Liver (tissue), 9 donors: ENCODE results near the gene MPZL2. TPM values are rescaled to one million over a fixed set of nuclear protein-coding genes. Genes with fewer than 3 reads are reported as not detected.

Experiments
- DNase-seq: peaks from one replicate; pipeline ENCODE4 v3.0.0-alpha.2; 2017; ENCODE audit warnings: low spot score
- H3K27ac ChIP-seq, 2 donors: one replicate each; pipeline ENCODE4 v1.7.0; 2013; ENCODE audit warnings: inconsistent platforms in 2 of 2, low read length in 2 of 2, control low read depth in 1 of 2, low read depth in 1 of 2, mild to moderate bottlenecking in 1 of 2
- H3K27me3 ChIP-seq, 4 donors: one replicate each; pipeline versions ENCODE4 v1.6.1 to v1.7.0; 2013; ENCODE audit warnings: low read length in 3 of 4, inconsistent platforms in 1 of 4, mild to moderate bottlenecking in 1 of 4, moderate library complexity in 1 of 4; ENCODE audit not compliant: control insufficient read depth in 4 of 4, insufficient read depth in 4 of 4
- H3K36me3 ChIP-seq, 4 donors: one replicate each; pipeline versions ENCODE4 v1.6.1 to v1.7.0; 2013; ENCODE audit warnings: low read length in 3 of 4, mild to moderate bottlenecking in 3 of 4, low read depth in 1 of 4, moderate library complexity in 1 of 4; ENCODE audit not compliant: control insufficient read depth in 4 of 4, insufficient read depth in 3 of 4
- H3K4me1 ChIP-seq, 4 donors: one replicate each; pipeline versions ENCODE4 v1.6.1 to v1.7.0; 2013; ENCODE audit warnings: low read length in 3 of 4, mild to moderate bottlenecking in 3 of 4, moderate library complexity in 1 of 4; ENCODE audit not compliant: control insufficient read depth in 4 of 4, insufficient read depth in 4 of 4
- H3K4me3 ChIP-seq, 3 donors: one replicate each; pipeline versions ENCODE4 v1.6.1 to v1.7.0; 2013; ENCODE audit warnings: low read length in 3 of 3, control low read depth in 1 of 3, low read depth in 1 of 3, mild to moderate bottlenecking in 1 of 3
- H3K9ac ChIP-seq, 2 donors: one replicate each; pipeline ENCODE4 v1.7.0; 2013; ENCODE audit warnings: low read length in 2 of 2, mild to moderate bottlenecking in 2 of 2, moderate library complexity in 2 of 2, control low read depth in 1 of 2, low read depth in 1 of 2
- H3K9me3 ChIP-seq, 4 donors: one replicate each; pipeline versions ENCODE4 v1.6.1 to v1.7.0; 2013; ENCODE audit warnings: low read length in 3 of 4; ENCODE audit not compliant: control insufficient read depth in 4 of 4
- EGR1 ChIP-seq, 2 donors: IDR thresholded peaks; 2 replicates each; pipeline ENCODE4 v1.6.1; 2016 to 2018; ENCODE audit warnings: antibody characterized with exemption in 2 of 2, low read depth in 2 of 2
- FOXA1 ChIP-seq: IDR thresholded peaks from 2 replicates; pipeline ENCODE4 v1.6.1; 2016; ENCODE audit warnings: antibody characterized with exemption
- FOXA2 ChIP-seq: IDR thresholded peaks from 2 replicates; pipeline ENCODE4 v1.6.1; 2016; ENCODE audit warnings: antibody characterized with exemption
- GABPA ChIP-seq, 2 donors: IDR thresholded peaks in 1 of 2; conservative IDR thresholded peaks in 1 of 2; 2 replicates each; pipeline ENCODE4 v1.6.1; 2016; ENCODE audit warnings: antibody characterized with exemption in 2 of 2, mild to moderate bottlenecking in 1 of 2, moderate library complexity in 1 of 2
- HNF4A ChIP-seq, 2 donors: conservative IDR thresholded peaks; 2 replicates each; pipeline ENCODE4 v1.6.1; 2016; ENCODE audit warnings: antibody characterized with exemption in 2 of 2, mild to moderate bottlenecking in 2 of 2
- HNF4G ChIP-seq: IDR thresholded peaks from 2 replicates; pipeline ENCODE4 v1.6.1; 2016; ENCODE audit warnings: antibody characterized with exemption
- JUND ChIP-seq, 2 donors: IDR thresholded peaks; 2 replicates each; pipeline ENCODE4 v1.6.1; 2016; ENCODE audit warnings: antibody characterized with exemption in 2 of 2
- NR2F2 ChIP-seq: IDR thresholded peaks from 2 replicates; pipeline ENCODE4 v1.6.1; 2016; ENCODE audit warnings: antibody characterized with exemption
- RAD21 ChIP-seq, 2 donors: IDR thresholded peaks; 2 replicates each; pipeline ENCODE4 v1.6.1; 2016; ENCODE audit warnings: antibody characterized with exemption in 2 of 2, mild to moderate bottlenecking in 2 of 2
- RXRA ChIP-seq, 2 donors: IDR thresholded peaks; 2 replicates each; pipeline ENCODE4 v1.6.1; 2017 to 2018; ENCODE audit warnings: antibody characterized with exemption in 2 of 2, mild to moderate bottlenecking in 1 of 2
- SP1 ChIP-seq: IDR thresholded peaks from 2 replicates; pipeline ENCODE4 v1.6.1; 2018; ENCODE audit warnings: antibody characterized with exemption, mild to moderate bottlenecking
- TAF1 ChIP-seq: conservative IDR thresholded peaks from 2 replicates; pipeline ENCODE4 v1.6.1; 2016; ENCODE audit warnings: antibody characterized with exemption, mild to moderate bottlenecking
- YY1 ChIP-seq: IDR thresholded peaks from 2 replicates; pipeline ENCODE4 v1.6.1; 2016; ENCODE audit warnings: antibody characterized with exemption, mild to moderate bottlenecking
- WGBS: extraction: QIAGEN DNeasy Blood & Tissue Kit; methylation state at CpG from one replicate; pipeline ENCODE4 v1.1.7; 2013; 5-methylcytosine and 5-hydroxymethylcytosine counted together
- polyA plus RNA-seq, 2 donors: library from polyadenylated mRNA; stranded (reverse) in 1 of 2; unstranded in 1 of 2; fragments of 200-250 nt in 1 of 2; fragments of >200 nt in 1 of 2; fragmentation: Nextera tagmentation in 1 of 2; extraction: Ambion mirVana in 1 of 2; gene quantifications; one replicate each; pipeline versions ENCODE4 v1.2.1 to v1.2.3, GENCODE V29; 2013 to 2015
- total RNA-seq, 2 donors: library from RNA; depleted of rRNA; stranded (reverse); fragments of >200 nt; gene quantifications; one replicate each; pipeline ENCODE4 v1.2.3, GENCODE V29; 2014
- TF ChIP-seq, protein P1 (sequence below): IDR thresholded peaks from 2 replicates; pipeline ENCODE4 v1.6.1; 2016; ENCODE audit warnings: antibody characterized with exemption
- TF ChIP-seq, protein P2 (sequence below): IDR thresholded peaks from 2 replicates; pipeline ENCODE4 v1.6.1; 2016; ENCODE audit warnings: antibody characterized with exemption
- TF ChIP-seq, protein P3 (sequence below): IDR thresholded peaks from 2 replicates; pipeline ENCODE4 v1.6.1; 2016; ENCODE audit warnings: antibody characterized with exemption, mild to moderate bottlenecking
- TF ChIP-seq, protein P4 (sequence below): IDR thresholded peaks from 2 replicates; pipeline ENCODE4 v1.6.1; 2016; ENCODE audit warnings: antibody characterized with exemption
- TF ChIP-seq, protein P5 (sequence below): fragments of 150-350 bp; IDR thresholded peaks from 2 replicates; pipeline ENCODE4 v1.5.1; 2017; ENCODE audit warnings: improper control_type of control experiment, low read depth, low read length; ENCODE audit not compliant: missing input control
- donor health status: healthy.
- donor health status: healthy.
- donor health status: healthy.
- donor health status: healthy.
- donor health status: healthy.

Gene MPZL2
- total and polyA plus RNA-seq, 4 donors: 8.4 to 17.2 (median 11.9) TPM

DNA sequence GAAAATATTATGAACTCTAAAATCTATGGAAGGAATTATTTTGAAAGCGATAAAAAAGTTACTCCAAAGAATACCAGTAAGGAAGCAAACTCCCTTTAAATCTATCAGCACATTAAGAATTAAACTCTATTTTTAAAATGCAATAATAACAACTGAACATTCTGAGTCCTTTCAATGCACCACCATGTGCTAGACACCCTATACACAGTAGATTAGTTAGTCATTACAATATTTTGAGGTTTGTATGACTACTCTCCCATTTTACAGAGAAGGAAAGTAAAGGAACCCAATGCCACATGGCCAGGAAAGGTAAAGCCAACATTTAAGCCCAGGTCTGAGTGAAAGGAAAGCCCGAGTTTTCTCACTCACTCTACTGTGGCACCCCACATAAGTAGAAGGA is 57.0 kb downstream of the MPZL2 start:
- no peak for DNase-seq
- WGBS: 93% methylated on average over 2 of the region's 2 CpGs
- H3K9ac ChIP-seq: no peak overlapping the region

DNA sequence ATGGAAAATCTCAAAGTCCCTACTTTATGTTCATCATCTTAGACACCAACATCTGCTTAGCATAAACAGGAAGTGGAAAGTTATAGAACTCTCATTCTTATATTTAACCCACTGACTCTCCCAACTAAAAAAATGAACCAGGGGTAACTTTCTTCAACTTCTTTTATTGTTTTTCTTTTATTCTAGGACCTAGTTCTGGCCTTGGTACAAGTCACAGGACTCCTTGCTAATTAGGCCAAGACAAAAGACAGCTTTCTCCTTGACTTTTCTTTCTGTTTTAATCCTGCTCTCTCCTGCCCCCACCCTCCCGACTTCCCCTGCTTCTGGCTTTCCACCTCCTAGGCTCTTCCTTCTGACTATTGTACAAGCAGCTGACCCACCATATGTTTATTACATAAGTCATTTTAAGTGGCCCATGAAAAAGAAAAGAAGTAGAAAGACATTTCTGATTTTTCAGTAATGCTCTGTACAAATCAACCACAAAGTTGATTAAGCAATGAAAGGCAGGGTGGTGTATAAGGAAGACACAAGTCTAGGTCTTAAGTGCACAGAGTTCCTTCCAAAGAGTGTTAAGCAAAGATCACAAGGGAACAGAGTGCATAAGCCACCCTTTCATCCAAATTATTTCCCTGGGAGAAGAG is 57.6 kb downstream of the MPZL2 start:
- DNase-seq: no peak
- Histone ChIP-seq H3K27ac (no peak overlapping the region), H3K4me1 (peaks cover 9 to 29% (median 20%) of the 10 kb centered on the region in 4 donors)

More for the DNA sequence above, 57.0 kb downstream of the MPZL2 start:
- no peak for TF ChIP-seq GABPA (IDR thresholded peaks at IDR 0.05 in 1 of 2, conservative IDR thresholded peaks at IDR 0.05 in 1 of 2)
- Histone ChIP-seq H3K27me3 (no peaks in the 10 kb centered on the region), H3K4me3 (no peak overlapping the region), H3K36me3 (no peaks in the 10 kb centered on the region), H3K4me1 (peaks cover 9 to 29% (median 19%) of the 10 kb centered on the region in 4 donors), H3K27ac (no peak overlapping the region), H3K9me3 (no peaks in the 10 kb centered on the region)

More for the DNA sequence above, 57.6 kb downstream of the MPZL2 start:
- Histone ChIP-seq H3K27me3 (no peaks in the 10 kb centered on the region), H3K36me3 (no peaks in the 10 kb centered on the region), H3K9me3 (no peaks in the 10 kb centered on the region), H3K4me3 (no peak overlapping the region), H3K9ac (no peak overlapping the region)
- no peak for TF ChIP-seq JUND (IDR thresholded peaks at IDR 0.05)
- TF ChIP-seq, protein P1, sequence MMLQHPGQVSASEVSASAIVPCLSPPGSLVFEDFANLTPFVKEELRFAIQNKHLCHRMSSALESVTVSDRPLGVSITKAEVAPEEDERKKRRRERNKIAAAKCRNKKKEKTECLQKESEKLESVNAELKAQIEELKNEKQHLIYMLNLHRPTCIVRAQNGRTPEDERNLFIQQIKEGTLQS: no peak
- TF ChIP-seq, protein P2, sequence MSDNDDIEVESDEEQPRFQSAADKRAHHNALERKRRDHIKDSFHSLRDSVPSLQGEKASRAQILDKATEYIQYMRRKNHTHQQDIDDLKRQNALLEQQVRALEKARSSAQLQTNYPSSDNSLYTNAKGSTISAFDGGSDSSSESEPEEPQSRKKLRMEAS: no peak
- no peak for TF ChIP-seq GABPA (IDR thresholded peaks at IDR 0.05 in 1 of 2, conservative IDR thresholded peaks at IDR 0.05 in 1 of 2)
- TF ChIP-seq, protein P3, sequence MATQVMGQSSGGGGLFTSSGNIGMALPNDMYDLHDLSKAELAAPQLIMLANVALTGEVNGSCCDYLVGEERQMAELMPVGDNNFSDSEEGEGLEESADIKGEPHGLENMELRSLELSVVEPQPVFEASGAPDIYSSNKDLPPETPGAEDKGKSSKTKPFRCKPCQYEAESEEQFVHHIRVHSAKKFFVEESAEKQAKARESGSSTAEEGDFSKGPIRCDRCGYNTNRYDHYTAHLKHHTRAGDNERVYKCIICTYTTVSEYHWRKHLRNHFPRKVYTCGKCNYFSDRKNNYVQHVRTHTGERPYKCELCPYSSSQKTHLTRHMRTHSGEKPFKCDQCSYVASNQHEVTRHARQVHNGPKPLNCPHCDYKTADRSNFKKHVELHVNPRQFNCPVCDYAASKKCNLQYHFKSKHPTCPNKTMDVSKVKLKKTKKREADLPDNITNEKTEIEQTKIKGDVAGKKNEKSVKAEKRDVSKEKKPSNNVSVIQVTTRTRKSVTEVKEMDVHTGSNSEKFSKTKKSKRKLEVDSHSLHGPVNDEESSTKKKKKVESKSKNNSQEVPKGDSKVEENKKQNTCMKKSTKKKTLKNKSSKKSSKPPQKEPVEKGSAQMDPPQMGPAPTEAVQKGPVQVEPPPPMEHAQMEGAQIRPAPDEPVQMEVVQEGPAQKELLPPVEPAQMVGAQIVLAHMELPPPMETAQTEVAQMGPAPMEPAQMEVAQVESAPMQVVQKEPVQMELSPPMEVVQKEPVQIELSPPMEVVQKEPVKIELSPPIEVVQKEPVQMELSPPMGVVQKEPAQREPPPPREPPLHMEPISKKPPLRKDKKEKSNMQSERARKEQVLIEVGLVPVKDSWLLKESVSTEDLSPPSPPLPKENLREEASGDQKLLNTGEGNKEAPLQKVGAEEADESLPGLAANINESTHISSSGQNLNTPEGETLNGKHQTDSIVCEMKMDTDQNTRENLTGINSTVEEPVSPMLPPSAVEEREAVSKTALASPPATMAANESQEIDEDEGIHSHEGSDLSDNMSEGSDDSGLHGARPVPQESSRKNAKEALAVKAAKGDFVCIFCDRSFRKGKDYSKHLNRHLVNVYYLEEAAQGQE: no peak
- TF ChIP-seq RAD21 (IDR thresholded peaks at IDR 0.05): no peak
- TF ChIP-seq EGR1 (IDR thresholded peaks at IDR 0.05; ENCODE audit: low read depth in 2 of 2): no peak
- no peak for TF ChIP-seq HNF4A (conservative IDR thresholded peaks at IDR 0.05)
- TF ChIP-seq, protein P4, sequence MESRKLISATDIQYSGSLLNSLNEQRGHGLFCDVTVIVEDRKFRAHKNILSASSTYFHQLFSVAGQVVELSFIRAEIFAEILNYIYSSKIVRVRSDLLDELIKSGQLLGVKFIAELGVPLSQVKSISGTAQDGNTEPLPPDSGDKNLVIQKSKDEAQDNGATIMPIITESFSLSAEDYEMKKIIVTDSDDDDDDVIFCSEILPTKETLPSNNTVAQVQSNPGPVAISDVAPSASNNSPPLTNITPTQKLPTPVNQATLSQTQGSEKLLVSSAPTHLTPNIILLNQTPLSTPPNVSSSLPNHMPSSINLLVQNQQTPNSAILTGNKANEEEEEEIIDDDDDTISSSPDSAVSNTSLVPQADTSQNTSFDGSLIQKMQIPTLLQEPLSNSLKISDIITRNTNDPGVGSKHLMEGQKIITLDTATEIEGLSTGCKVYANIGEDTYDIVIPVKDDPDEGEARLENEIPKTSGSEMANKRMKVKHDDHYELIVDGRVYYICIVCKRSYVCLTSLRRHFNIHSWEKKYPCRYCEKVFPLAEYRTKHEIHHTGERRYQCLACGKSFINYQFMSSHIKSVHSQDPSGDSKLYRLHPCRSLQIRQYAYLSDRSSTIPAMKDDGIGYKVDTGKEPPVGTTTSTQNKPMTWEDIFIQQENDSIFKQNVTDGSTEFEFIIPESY: no peak
- no peak for TF ChIP-seq FOXA1
- TF ChIP-seq YY1: no peak
- TF ChIP-seq HNF4G: no peak
- no peak for TF ChIP-seq RXRA (IDR thresholded peaks at IDR 0.05)
- TF ChIP-seq SP1: no peak
- no peak for TF ChIP-seq NR2F2
- TF ChIP-seq, protein P5, sequence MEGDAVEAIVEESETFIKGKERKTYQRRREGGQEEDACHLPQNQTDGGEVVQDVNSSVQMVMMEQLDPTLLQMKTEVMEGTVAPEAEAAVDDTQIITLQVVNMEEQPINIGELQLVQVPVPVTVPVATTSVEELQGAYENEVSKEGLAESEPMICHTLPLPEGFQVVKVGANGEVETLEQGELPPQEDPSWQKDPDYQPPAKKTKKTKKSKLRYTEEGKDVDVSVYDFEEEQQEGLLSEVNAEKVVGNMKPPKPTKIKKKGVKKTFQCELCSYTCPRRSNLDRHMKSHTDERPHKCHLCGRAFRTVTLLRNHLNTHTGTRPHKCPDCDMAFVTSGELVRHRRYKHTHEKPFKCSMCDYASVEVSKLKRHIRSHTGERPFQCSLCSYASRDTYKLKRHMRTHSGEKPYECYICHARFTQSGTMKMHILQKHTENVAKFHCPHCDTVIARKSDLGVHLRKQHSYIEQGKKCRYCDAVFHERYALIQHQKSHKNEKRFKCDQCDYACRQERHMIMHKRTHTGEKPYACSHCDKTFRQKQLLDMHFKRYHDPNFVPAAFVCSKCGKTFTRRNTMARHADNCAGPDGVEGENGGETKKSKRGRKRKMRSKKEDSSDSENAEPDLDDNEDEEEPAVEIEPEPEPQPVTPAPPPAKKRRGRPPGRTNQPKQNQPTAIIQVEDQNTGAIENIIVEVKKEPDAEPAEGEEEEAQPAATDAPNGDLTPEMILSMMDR: no peak
- TF ChIP-seq TAF1: no peak
- TF ChIP-seq FOXA2: no peak
- WGBS: 62% methylated on average over 1 of the region's 1 CpG
